Cerebellar nuclear complex (tissue), 1 donor: ENCODE measurements around the gene NLGN3.
"Not testable (repeated sequence)": the region's sequence is repeated elsewhere in the genome, so short reads cannot be mapped to it uniquely, and the experiment has no call there.

ENCODE experiments used
- DNase-seq, 2 experiments: peaks; one replicate each; lab custom pipeline; 2025; lab: John Stamatoyannopoulos, UW

The NLGN3 gene

DNA sequence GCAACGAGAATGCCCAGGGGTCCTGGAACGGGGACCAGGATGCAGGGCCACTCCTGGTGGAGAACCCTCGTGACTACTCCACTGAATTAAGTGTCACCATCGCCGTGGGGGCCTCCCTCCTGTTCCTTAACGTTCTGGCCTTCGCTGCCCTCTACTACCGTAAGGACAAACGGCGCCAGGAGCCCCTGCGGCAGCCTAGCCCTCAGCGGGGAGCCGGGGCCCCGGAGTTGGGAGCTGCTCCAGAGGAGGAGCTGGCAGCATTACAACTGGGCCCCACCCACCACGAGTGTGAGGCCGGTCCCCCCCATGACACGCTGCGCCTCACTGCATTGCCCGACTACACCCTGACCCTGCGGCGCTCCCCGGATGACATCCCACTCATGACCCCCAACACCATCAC lies 24.9 kb downstream of the NLGN3 start:
- DNase-seq: no peak

DNA sequence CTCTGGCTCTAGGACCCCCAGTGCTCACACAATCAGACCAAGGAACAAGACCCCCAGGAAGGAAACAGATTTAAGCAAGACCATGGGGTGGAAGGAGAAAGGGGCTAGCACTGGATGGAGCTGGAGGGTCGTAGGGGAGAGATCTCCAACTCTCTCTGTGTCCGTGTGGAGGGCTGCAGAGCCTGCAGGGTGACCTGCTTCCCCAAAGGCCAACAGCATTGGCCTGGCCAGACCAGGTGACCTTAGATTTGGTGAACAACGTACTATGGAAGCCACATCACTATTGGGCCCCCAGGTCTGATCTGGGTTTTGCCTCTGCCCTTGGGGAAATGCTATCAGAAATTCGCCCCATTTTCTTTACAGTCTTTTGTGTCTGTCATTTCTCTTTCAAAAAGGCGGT lies 26.0 kb downstream of the NLGN3 start:
- no peak for DNase-seq

GRCh38 chrX:71171110-71171801 lies 26.6 kb downstream of the NLGN3 start:
- DNase-seq: no peak

- DNase-seq: no peak
Measured at GRCh38 chrX:71173440-71173839, 28.8 kb downstream of the NLGN3 start.

DNA sequence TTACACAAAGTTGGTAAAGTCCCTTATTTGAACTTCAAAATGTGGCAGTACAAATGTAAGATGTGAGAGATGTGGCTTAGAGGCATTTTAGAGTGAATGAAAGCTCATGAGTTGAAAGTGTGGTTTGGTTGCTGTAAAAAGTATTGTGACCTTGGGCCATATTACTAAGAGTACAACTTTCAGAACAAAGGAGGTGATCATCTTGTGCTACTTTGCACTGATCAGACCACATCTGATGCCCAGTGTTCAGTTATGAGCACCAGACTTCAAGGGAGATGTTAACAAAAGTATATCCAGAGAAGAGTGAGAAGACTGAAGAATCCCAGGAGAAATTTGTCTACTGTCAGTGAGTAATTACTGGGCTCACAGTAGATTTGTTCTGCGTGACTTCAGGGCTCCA lies 30.2 kb downstream of the NLGN3 start:
- no peak for DNase-seq

GRCh38 chrX:71175531-71175930 lies 30.9 kb downstream of the NLGN3 start:
- no peak for DNase-seq

DNA sequence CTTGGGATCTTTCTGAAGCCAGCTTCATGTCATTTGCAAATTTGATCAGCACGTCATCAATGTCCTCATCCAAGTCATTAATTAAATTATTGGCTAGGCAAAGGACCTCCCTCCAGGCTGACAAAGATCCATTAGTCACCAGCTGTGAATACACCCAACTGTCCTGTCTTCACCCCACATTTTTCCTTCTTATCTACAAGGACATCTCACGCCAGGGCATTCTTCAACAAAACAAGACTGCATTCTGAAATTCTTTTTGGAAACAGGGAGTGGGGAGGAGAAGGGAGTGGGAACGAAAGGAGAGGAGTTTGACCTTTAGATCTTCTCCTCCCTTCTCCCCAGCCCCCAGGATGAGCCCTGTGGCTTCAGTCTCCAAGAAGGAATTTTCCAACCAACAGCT lies 32.7 kb downstream of the NLGN3 start:
- DNase-seq: no peak

- no peak for DNase-seq
Measured at GRCh38 chrX:71178908-71179307, 34.3 kb downstream of the NLGN3 start.

DNA sequence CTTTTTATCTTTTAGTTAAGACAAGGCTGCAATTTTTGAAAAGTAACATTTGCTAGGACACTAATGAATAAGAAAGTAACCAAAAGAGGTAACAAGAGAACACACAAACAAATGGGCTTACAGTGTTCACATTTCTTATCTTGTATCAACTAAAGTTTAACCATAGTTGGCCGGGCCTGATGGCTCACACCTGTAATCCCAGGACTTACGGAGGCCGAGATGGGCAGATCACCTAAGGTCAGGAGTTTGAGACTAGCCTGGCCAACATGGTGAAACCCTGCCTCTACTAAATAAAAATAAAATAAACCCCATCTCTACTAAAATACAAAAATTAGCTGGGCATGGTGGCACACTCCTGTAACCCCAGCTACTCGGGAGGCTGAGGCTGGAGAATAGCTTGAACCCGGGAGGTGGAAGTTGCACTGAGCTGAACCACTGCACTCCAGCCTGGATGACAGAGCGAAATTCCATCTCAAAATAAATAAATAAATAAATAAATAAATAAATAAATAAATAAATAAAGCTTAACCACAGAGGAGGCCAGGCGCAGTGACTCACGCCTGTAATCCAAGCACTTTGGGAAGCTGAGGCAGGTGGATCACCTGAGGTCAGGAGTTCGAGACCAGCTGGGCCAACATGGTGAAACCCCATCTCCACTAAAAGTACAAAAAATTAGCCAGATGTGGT lies 36.1 kb downstream of the NLGN3 start:
- not testable (repeated sequence) for DNase-seq

- DNase-seq: no peak
Measured at GRCh38 chrX:71181558-71181909, 36.9 kb downstream of the NLGN3 start.

GRCh38 chrX:71181910-71182799 lies 37.5 kb downstream of the NLGN3 start:
- peak in 1 of 2 experiments; percentile 82 for DNase-seq

DNA sequence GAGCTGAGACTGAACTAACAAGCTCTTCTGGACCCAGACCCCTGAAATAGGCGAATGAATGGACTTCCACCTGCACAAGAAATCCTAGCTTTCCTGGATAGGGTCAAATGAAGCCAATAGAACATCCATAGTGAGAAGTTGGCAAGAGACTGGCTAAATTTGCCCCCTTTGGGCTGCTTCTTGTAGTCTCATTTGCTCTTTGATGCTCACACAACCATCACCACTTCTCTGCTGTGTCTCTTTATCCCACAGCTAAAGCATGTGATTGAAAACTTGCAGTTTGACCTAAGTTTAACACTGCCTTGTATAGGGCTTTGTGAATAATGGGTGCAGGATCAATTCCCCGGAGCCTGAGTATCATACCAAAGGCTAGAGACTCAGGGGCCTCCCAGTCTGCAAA lies 38.2 kb downstream of the NLGN3 start:
- no peak for DNase-seq

- no peak for DNase-seq
Measured at GRCh38 chrX:71183341-71183740, 38.7 kb downstream of the NLGN3 start.

DNA sequence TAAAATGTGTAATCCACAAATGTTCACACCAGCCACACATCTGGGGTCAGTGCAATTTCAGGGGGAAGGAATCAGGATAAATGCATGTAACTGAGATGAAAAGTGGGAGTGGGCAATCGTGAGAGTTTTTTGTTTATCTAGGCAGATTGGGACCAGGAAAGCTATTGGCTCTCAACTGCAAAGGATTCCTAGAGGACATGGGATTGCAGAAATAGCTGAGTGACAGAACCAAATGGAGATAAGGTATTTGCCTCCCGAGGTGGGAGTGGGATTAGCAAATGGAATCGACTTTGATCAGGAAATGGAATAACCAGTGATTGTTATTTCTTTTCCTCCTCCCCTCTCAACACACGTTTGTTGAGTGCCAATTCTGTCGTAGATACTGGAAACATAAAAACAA lies 39.5 kb downstream of the NLGN3 start:
- no peak for DNase-seq

GRCh38 chrX:71184803-71185495 lies 40.3 kb downstream of the NLGN3 start:
- DNase-seq: no peak

- no peak for DNase-seq
Measured at GRCh38 chrX:71191248-71191647, 46.6 kb downstream of the NLGN3 start.

DNA sequence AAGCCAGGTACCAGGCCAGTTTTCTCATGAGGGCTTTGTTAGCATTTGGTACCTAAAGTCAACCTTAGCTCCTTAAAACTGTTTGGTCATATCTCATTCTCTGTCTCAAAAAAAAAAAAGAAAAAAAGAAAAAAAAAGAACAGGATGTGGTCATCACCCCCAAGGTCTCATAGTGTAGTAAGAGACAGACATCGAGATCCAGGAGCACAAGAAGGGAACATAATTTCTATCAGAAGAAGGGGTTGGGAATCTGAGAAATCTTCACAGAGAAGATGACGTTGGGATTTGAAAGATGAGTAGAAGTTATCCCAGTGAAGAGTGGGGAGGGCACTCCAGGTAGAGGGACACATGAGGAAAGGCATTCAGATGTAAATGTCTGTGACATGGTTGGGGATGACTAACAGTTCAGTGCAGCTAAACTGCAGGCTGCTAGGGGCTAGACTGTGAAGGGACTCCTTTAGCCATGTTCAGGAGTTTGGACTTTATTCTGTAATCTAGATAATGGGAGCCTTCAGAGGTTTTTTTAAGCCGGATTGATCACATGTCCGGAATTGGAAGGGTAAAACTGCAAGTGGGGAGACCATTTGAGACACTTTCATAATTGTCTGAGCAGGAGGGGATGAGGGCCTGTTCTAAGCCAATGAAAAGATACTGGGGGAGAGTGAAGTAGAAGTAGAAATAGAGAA lies 51.5 kb downstream of the NLGN3 start:
- DNase-seq: no peak

DNA sequence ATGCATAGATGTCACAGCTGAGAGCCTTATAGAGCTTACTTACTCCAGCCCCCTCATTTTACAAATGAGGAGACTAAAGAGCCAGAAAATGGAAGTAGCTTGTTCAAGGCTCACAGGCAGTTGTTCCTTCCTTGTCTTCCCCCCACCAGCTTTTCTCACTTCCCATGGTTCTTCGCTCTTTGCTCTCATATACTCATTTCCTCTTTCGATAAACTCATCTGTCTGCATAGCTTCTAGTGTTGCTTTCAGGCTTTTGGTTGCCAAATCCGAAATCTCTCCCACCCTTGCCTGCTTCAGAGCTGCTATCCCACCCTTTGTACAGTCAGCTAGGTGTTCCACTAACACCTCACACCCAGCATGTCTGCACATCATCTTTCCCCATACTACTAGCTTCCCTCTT lies 53.4 kb downstream of the NLGN3 start:
- no peak for DNase-seq

GRCh38 chrX:71199252-71200008 lies 54.8 kb downstream of the NLGN3 start:
- no peak for DNase-seq

- DNase-seq: no peak
Measured at GRCh38 chrX:71210816-71211215, 66.2 kb downstream of the NLGN3 start.

DNA sequence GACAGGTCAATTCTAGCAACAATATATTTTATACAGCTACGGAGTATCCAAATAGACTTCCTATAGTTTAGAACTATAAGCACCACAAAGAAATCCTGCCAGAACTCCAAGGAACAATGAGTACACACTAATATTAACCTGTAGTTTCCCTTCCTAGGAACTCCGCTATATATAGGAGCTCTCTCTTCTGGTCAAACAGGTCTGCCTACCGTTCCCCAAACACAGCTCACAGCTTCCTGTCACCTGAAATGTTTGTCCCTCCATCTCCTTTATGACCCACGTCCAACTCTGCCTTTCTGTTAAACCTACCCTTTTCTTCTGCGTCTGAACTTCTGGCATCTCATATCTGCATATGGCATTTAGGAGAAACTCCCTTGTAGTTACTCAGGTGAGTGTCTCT lies 67.9 kb downstream of the NLGN3 start:
- DNase-seq: no peak
